GM19043 (cell line): ENCODE measurements around the gene ELP4.
A peak's percentile ranks its signal among the peaks of the same experiment; 100 is the strongest.
"Not testable (repeated sequence)": the region's sequence is repeated elsewhere in the genome, so short reads cannot be mapped to it uniquely, and the experiment has no call there.

Source experiments
- ATAC-seq: cut with Tn5 transposase; IDR thresholded peaks from one replicate; pipeline ENCODE4 v1.9.1; 2021; ENCODE audit warnings: low read depth; ENCODE audit not compliant: unreplicated experiment

ELP4 gene

DNA sequence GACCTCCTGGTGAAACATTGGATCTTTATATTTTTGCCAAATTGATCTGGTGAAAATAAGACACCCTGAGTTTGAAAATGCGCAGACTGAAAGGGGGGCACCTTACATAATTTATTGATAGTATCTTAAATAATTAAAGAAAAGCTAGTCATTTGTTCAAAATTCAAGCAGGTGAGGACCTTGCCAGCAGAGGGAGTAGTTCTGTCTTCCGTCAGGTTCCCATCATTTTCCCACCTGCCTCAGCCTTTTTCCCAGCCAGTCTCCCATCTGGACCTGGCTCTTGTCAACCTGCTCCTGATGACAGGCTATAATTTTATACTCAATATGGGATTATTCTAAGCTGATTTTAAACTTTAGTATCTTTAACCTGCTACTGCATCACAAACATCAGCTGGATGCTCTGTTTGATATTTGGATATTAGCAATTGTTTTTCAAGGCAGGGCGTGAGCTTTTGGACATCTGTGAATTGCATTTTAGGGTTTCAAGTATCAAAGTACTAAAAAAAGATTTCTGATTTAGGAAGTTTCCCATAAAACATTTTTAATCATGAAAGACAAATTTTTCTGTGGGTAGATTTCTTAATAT lies 132.0 kb downstream of the ELP4 start:
- ATAC-seq: no peak

DNA sequence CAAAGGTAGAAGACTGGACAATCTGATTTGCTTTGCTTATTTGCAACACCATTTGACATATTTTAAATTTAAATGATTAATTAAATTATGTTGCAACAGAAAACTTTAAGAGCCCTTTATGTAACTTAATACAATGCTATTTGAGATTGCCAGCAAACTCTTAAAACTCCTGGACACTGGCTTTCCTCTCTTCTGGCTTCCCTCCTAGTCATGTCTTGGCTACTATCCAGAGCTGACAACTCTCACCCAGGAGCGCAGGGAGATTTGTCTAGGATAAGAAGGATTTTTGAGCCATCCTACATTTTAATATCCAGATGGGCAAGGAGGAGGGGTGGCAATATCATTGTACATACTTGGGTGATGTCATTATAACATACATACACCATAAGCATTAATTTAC lies 134.3 kb downstream of the ELP4 start:
- ATAC-seq: no peak

DNA sequence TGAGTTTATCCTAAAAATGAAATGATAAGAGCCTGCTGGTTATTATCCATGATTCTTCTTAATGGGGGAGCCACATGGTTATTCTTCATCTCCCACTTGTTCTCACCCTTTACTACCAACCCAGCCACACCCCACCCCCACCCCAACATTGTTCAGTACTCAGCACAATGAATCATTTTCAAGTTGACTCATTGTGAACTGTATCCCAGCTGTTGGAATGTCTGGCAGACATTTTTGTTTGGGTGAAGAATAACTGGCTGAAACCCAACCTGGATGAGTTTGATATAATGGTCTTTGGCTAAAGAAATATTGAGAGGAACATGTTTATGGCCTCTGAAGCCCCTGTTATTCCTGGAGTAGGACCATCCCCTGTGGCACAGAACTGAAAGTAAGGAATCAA lies 136.2 kb downstream of the ELP4 start:
- no peak for ATAC-seq

DNA sequence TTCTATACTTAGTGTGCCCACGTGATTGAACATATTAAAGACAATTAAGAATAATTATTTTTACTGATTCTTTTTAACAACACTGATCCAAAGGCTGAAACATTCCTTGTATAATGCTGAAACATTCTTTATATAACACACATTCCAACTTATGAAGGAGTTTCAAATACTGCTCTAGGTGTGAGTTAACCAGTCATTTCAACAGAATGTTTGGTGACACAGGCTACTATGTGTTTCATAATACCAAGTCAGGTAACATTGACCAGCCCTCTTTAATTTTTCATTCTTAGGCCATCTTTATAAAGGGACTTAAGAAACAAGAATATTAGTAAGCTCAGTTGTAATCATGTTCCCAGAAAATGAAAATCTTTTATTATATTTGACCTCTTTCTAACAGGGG lies 136.6 kb downstream of the ELP4 start:
- no peak for ATAC-seq

DNA sequence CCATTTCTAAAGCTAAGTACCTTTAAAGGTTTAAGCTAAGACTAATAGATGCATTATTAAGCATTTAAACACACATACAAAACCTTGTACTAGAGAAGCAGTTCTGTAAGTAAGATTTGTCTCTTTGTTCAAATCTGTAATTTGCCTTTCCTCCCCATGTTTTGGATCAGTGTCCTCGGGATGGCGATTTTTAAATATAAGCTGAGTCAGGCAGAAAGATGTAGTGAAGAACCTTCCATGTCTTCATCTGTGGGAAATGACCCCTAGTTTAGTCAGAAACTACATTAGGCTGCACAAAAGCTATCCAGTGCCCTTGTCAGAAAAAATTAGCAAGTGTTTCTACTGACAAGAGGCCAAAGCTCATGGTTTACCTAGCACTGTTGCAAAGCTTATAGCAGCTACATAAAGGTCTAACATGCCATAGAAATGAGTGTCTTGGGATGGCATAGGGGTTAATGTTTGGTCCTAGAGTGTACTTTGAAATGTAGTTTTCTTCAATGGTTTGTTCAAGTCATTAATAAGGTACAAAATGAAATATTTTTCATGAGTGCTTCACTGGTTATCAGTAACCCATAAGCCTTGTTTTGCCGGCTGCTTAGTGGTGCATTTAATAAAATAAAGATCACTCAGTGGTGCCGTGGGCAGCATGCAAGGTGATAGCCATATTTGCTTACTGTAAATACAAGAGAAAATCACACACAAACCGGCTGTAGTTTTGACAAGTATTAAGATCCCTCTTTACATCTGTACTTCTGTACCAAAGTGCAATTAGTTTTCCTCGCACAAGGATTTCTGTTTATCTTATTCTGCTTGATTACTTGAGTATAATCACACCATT lies 139.8 kb downstream of the ELP4 start:
- ATAC-seq: no peak

DNA sequence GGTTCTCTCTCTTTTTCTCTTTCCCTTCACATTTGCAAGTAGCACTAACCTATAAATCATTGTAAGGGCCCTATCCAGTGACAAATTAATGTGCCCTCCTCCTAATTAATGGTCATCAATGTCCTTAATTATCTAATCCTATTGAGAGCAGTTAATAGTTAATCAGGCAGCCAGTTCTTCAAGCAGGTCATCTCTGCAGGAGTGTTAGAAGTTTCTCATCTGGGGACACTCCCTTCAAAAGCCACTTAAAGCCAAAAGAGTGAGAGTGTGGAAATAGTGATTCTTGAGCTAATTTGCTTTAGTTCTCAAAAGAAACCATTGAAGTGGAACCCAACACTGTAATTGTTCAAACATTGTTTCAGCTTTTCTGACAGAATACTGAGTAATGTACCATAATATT lies 141.6 kb downstream of the ELP4 start:
- ATAC-seq: peak; percentile 45

DNA sequence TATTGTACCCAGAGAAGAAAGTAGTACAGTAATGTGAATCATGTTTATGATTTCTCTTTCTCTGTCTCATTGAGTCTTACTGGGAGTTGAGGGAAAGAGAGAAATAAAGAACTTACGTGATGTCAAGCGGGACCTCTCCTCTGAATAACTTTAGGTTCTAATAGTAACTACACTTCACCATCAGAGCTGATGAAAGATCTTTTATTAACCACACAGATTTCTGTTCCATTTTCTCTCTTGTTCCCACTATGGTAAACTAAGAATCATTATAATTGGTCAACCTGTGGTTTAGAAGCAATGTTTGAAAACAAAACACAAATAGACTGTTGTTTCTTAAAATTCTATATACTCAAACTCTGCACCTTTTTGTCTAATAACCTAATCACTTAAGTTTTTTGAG lies 142.3 kb downstream of the ELP4 start:
- peak; percentile 61 for ATAC-seq

DNA sequence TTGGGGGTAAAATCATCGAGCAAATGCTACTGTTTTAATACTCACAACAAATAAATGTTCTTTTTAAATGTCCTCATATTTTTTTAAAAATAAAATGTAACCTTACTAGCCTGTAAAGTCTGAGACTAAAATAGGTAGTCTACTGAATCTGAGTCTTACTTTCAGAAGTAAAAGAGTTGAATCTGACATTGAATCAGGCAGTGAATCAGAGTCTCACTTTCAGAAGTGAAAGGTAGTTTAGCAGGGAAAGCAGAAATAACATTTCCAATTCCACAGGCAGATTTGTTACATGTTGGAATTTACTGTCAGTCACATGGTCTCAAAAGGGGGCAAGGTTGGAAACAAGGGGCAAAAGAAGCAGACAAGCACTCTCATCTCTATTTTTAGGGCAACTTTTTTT lies 143.0 kb downstream of the ELP4 start:
- no peak for ATAC-seq

DNA sequence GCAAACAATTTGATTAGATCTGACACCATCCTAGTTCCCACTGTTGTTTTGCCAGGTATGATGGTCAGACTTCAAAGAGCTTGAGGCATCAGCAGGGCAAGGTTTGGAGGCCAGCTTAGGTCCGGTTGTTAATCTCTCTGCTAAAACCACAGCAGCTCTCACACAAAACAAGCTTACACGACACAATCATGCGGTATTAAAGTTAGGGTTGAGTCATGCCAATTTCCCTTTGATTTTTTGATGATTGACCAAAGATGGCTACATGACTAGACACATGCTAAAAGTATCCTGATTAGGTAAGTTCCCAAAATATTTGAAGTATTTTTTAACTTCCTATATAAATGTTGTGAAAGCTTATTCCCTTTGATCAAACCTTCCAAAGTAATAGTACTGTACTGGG lies 145.9 kb downstream of the ELP4 start:
- ATAC-seq: no peak

DNA sequence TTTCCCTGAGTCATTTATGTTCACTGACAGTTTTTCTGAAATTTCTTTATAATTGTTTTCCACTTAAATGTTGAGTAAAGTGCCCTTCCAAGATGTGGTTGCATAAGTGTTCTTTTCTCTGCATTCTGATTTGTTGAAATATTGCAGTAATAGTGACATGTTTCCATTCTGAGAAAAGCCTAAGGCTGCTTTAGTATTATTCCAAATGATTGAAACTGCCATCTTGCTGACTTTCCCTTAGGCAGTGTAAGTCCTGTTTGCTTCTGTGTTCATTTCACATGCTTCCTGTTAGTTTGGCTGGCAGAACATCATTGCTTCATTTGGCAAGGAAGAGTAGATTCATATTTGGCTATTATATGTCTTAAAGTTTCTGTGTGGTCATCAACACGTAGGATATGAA lies 146.5 kb downstream of the ELP4 start:
- ATAC-seq: no peak

DNA sequence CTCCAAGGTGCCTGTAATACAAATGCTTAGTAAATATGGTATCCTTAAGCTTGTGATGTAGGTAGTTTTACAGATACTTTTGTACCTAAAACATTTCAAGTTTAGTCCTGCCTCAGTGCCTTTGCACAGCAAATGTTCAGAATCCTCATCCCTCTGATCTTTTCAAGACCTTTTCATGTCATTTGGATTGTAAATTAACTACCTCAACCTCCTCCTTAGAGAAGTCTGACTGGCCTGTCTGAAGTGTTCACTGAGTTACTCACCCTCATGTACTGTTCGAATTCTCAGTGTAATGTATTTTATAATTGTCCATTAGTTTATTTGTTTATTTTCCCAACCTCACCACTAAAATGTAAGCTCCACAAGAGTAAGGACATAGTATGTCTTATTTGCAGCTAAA lies 147.5 kb downstream of the ELP4 start:
- ATAC-seq: no peak

DNA sequence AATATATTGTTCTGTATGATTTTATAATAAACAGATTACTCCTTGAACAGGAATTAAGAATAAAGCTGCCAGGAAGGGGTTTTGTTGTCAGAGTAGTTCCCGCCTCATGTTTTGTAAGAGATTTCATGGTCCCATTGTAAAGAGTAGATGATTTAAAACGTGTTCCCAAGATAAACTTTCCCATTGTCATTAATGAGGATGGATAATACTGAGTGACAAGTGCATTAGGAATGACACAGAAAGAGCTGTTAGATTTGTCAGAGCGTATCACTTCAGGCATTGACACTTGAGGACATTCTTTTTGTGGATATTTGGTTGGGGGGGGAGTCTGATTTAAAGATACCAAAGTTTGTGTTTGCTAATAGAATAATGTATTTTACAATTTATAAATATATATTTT lies 154.6 kb downstream of the ELP4 start:
- no peak for ATAC-seq

DNA sequence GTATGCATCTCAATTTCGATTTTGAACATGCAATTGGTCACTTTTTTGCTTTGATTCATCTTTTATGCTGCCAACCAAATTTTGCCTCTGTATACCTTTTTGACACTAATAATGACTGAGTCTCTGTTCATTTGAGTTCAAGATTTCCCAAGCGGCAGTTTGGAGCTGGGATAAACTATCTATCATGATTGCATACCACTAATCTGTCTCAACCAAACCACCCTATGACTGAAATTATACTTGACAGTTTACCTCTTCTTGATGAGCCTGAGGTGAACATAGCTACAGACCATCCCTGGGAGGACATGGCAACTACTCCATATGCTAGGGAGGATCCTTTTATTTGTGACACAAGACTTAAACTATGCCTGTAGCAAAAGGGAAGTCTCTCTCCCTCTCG lies 155.4 kb downstream of the ELP4 start:
- ATAC-seq: no peak

DNA sequence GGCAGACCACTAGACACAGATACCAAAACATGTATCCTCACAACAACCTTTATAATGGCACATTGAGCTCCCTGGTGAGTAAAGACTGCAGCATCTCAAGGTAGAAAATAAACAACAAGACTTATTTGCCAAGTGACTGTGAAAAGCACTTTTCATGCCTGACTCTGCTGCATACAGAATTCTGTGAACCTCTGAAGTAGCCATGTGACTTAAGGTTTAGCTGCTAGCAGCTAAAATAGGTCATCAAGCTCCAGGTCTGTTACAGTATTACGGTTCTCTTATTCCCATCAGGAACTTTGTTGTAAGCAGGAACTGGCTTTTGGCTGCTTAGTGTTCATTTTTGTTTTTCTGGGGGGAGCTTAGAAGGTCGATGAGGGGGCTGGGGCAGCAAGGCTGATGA lies 162.1 kb downstream of the ELP4 start:
- ATAC-seq: no peak

DNA sequence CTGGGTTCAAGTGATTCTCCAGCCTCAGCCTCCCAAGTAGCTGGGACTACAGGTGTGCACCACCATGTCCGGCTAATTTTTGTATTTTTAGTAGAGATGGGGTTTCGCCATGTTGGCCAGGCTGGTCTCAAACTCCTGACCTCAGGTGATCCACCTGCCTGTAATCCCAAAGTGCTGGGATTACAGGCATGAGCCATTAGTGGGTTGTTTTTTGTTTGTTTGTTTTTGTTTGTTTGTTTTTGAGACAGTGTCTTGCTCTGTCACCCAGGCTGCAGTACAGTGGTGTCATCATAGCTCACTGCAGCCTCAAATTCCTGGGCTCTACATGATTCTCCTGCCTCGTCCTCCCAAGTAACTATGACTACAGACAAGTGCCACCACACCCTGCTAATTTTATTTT lies 163.5 kb downstream of the ELP4 start:
- ATAC-seq: not testable (repeated sequence)

DNA sequence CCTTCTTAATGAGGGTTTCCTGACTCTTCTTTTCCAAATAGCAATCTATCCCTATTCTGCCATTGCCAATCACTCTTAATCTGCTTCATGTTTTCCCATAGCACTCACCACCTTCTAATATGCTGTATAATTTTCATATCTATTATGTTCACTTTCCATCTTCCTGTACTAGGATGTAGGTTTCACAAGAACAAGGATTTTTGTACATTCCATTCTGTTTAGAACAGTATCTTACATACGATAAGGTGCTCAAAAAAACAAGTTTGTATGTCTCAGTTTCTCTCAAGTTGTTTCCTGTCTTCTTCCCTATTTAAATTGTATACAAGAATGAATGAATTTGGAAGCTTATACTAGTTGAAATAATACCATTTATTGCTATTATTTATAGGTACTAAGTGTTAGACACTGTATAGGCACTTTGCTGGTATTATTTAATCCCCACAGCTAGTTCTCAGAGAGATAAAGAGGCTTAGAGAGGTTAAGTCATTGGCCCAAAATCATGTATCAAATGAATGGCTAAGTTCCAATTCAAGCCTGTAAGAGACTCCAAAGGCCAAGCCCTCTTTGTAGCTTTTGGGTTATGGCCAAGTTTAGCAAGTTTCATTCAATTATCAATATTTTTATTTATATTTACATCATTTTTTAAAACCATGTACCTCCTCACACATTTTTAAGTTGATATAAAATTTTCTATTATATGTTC lies 166.9 kb downstream of the ELP4 start:
- no peak for ATAC-seq

DNA sequence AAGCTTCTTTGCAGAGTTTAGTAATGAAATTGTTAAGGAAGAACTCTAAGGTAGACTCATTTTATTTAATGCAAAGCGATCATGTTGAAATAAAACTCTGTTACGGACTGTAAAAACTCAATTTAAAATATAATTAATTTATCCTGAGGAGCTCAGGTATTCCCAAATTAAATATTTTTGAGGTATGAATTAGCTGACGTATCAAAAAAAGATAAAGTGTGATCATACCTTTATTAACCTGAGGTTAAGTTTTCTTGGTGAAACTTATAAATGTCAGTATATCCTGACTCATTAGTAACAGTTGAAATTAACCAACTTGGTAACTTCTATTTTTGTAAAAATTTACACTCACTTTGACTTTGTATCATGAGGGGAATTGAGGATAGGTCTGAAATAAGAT lies 171.2 kb downstream of the ELP4 start:
- no peak for ATAC-seq

DNA sequence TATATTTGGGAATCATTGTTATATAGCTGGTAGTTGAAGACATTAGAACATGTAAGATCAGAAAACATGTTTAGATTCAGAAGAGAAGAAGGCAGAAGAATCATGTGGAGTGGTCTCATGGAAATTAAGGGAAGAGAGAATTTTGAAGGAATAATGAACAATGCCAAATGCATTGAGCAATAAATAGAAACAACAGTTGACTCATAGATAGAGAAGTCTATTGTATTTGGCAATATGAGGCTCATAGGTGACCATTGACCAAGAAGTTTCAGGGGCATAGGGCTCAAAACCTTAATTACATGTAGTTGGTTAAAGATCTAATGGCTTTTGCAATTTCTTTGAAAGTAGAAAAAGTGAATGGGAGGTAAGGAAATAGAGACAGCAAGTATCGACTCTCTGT lies 177.7 kb downstream of the ELP4 start:
- no peak for ATAC-seq

DNA sequence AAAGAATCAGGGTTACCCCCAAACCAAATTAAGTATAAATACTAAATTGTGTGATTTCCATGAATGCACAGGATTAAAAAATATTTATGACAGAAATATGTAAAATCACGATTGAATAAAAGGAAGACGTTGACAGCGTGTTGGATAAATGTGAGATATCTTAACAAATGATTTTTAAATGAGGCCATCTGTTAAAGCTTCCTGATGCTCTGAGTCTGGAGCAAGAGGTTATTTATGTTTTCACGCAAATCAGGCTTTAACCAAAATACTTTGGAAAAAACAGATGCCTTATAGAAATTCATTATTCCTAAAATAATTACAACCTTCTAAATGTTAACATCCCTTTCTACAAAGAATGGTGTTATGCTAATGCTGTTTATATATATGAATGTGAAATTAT lies 178.3 kb downstream of the ELP4 start:
- ATAC-seq: no peak

DNA sequence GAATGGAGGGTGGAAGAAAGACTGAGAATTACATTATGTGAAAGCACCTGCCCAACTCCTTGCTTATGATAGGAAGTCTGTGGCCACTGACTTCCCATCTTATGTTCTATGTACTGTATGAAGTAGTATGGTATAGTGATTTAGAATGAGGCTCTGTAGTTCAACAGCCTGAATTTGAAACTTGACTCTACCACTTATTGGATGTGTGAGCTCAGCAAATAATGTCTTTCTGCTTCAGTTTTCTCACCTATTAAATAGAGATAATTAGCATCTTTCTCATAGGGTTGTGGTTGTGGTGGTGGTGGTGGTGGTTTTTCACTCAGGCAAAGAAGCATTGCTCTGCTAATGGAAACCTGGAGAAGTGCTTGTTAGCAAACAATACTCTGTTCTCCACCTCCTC lies 180.0 kb downstream of the ELP4 start:
- no peak for ATAC-seq

DNA sequence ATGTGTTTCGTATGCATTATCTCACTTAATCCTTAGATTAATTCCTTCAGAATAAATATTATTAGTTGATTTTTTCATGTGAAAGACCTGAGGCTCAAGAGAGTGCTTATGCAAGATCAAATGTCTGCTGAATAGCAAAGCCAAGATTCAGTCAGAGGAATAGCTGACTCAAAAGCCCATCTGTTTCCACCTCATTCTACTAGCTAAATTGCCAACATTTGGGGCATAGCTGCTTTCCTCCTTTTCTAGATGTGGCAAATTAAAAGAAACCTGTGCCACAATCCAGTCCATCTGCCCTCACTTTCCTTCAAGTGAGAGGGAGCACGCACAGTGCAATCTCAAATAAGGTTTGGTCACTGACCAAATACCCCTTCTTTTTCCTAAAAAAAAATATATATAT lies 180.5 kb downstream of the ELP4 start:
- ATAC-seq: no peak

DNA sequence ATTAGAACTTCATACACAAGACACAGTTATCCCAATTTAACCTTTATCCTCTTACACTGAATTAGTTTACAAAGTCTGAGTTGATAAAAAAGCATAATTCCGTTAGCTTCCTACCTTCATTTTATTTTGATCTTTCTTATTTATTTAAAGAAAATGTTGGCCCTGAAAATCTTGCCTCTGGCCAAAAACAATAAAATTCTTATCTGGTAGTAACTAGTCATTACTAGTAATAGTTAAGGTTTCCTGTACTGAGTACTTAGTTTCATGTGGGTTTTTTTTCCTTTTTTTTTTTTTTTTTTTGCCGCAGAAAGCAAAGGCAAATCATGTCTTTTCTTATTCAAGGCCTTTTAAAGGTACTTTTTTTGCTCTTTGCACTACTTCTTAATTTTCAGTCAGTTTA lies 180.9 kb downstream of the ELP4 start:
- no peak for ATAC-seq
